Pancreas (tissue), 10 donors: ENCODE measurements around the gene MAPK9. TPM values are rescaled to one million over a fixed set of nuclear protein-coding genes. Genes with fewer than 3 reads are reported as not detected.

ENCODE experiments used
- ATAC-seq, 4 donors: fragments of 200-7000 bp; cut with Tn5 transposase; one replicate each; pipeline versions ENCODE4 v1.8.0 to v1.9.1; 2020; ENCODE audit warnings: mild to moderate bottlenecking in 4 of 4, moderate library complexity in 4 of 4
- DNase-seq, 6 donors: peaks; one replicate each; pipeline ENCODE4 v3.0.0-alpha.2; 2020
- FAIRE-seq: peaks from 2 replicates; lab custom pipeline; 2012; peaks lifted over from hg19 to GRCh38; lab: Jason Lieb, UNC
- H3K27ac ChIP-seq, 4 donors: fragments of 200-600 bp; sonication (generic); 1 replicate in 3 of 4; 2 replicates in 1 of 4; pipeline versions ENCODE4 v1.5.0 to v1.8.0; 2020
- H3K27me3 ChIP-seq, 4 donors: fragments of 200-600 bp; one replicate each; pipeline ENCODE4 v1.8.0; 2021
- H3K36me3 ChIP-seq, 3 donors: fragments of 200-600 bp; sonication (generic) in 1 of 3; one replicate each; pipeline versions ENCODE4 v1.5.0 to v1.8.0; 2020 to 2021
- H3K4me1 ChIP-seq, 3 donors: fragments of 200-600 bp; one replicate each; pipeline ENCODE4 v1.8.0; 2021
- H3K4me3 ChIP-seq, 4 donors: fragments of 200-600 bp; sonication (generic) in 2 of 4; one replicate each; pipeline versions ENCODE4 v1.5.0 to v1.8.0; 2020 to 2021
- H3K9me3 ChIP-seq, 4 donors: fragments of 200-600 bp; one replicate each; pipeline ENCODE4 v1.8.0; 2021
- WGBS, 2 donors: extraction: QIAGEN DNeasy Blood & Tissue Kit; methylation state at CpG; one replicate each; pipeline ENCODE4 v1.1.7; 2013; 5-methylcytosine and 5-hydroxymethylcytosine counted together
- intact Hi-C, 3 donors: fragments of 100-400 bp; cut with DNase I; formaldehyde crosslinking; loops; one replicate each; pipeline versions ENCODE4 v1.11.1 to v1.14.2; 2022
- polyA plus RNA-seq, 2 donors: library from polyadenylated mRNA; stranded (reverse); fragments of 200-250 nt; gene quantifications; one replicate each; pipeline ENCODE4 v1.2.3, GENCODE V29; 2013
- total RNA-seq, 6 donors: library from RNA; stranded (reverse); fragmentation: NEBNext Ultra II Directional in 4 of 6; extraction: Animal tissue kit (Norgen Biotek cat#: 25700) in 4 of 6; gene quantifications; one replicate each; pipeline versions ENCODE4 v1.2.1 to v1.2.4, GENCODE V29; 2021 to 2023
- TF ChIP-seq, protein P1 (sequence below), 4 donors: fragments of 200-600 bp; sonication (generic) in 3 of 4; IDR thresholded peaks; one replicate each; pipeline versions ENCODE4 v1.5.0 to v1.8.0; 2021; ENCODE audit warnings: antibody characterized with exemption in 4 of 4
- donor health status: healthy with polysubstance abuse.
- donor health status: DM: no; HTN: no; CAD: no; lungs with moderate emphysema.
- donor health status: DM: no; HTN: no; CAD: no.
- donor health status: control.
- donor health status: control.
- donor health status: Bipolar disorder and iron deficiency.
- donor health status: DM: yes; HTN: yes; CAD: no.
- donor health status: DM: no; HTN: no; CAD: no.
- donor health status: DM: no; HTN: no; CAD: no.
- donor health status: DM: yes; HTN: yes; CAD: no.

Gene MAPK9
- total and polyA plus RNA-seq, 8 donors, result 10.7 to 40.3 (median 28.9) TPM

DNA sequence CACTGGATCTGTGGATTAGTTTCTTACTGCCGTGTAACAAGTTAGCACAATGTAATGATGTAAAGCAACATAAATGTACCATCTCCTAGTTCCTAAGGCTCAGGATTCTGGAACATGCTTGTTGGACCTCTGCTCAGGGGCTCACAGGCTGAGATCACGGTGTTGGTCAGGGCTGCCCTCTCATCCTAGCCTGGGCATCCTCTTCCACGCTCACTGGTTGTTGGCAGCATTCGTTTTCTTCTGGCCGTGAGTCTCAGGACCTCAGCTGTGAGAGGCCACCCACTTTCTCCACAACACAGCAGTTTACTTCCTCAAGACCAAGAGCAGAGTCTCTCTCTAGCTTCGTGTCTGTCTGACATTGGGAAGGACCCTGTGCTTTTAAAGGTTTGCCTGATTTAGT lies 100.2 kb downstream of the MAPK9 start:
- H3K4me1 ChIP-seq, result no peaks in the 10 kb centered on the region
- H3K9me3 ChIP-seq, result peaks cover 0 to 3% (median 0%) of the 10 kb centered on the region in 4 donors
- no peak overlapping the region for H3K4me3 ChIP-seq
- H3K36me3 ChIP-seq, result no peaks in the 10 kb centered on the region
- TF ChIP-seq, protein P1, sequence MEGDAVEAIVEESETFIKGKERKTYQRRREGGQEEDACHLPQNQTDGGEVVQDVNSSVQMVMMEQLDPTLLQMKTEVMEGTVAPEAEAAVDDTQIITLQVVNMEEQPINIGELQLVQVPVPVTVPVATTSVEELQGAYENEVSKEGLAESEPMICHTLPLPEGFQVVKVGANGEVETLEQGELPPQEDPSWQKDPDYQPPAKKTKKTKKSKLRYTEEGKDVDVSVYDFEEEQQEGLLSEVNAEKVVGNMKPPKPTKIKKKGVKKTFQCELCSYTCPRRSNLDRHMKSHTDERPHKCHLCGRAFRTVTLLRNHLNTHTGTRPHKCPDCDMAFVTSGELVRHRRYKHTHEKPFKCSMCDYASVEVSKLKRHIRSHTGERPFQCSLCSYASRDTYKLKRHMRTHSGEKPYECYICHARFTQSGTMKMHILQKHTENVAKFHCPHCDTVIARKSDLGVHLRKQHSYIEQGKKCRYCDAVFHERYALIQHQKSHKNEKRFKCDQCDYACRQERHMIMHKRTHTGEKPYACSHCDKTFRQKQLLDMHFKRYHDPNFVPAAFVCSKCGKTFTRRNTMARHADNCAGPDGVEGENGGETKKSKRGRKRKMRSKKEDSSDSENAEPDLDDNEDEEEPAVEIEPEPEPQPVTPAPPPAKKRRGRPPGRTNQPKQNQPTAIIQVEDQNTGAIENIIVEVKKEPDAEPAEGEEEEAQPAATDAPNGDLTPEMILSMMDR (IDR thresholded peaks at IDR 0.05), result no peak
- intact Hi-C loops, result no loop called here
- no peak overlapping the region for H3K27ac ChIP-seq
- no peak for DNase-seq
- no peak for FAIRE-seq
- H3K27me3 ChIP-seq, result no peaks in the 10 kb centered on the region
- WGBS, 2 donors, result 52 to 53% methylated on average over 6 of the region's 6 CpGs
- ATAC-seq, result no peak

DNA sequence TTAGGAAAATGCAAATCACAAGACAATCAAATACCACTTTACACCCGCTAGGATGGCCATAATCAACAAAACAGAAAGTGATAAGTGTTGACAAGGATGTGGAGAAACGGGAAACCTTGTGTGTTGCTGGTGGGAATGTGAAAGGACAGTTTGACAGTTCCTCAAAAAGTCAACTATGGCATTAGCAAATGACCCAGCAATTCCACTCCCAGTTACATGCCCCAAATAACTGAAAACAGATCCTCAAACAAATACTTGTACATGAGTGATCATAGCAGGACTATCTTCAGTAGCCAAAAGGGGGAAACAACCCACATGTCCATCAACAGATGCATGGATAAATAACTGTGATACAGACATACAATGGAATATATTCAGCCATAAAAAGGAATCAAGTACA lies 104.1 kb downstream of the MAPK9 start:
- no peaks in the 10 kb centered on the region for H3K36me3 ChIP-seq
- FAIRE-seq (no peak), DNase-seq (no peak), ATAC-seq (no peak)
- TF ChIP-seq, protein P1 (IDR thresholded peaks at IDR 0.05), result no peak
- 74 to 87% methylated on average over 2 of the region's 2 CpGs for WGBS, 2 donors
- no peak overlapping the region for H3K4me3 ChIP-seq
- intact Hi-C loops, result no loop called here
- H3K9me3 ChIP-seq, result peaks cover 0 to 3% (median 0%) of the 10 kb centered on the region in 4 donors
- H3K27ac ChIP-seq, result no peak overlapping the region
- H3K27me3 ChIP-seq, result no peaks in the 10 kb centered on the region
- no peaks in the 10 kb centered on the region for H3K4me1 ChIP-seq

Other genes starting within 250 kb of the MAPK9 start
- gene RNF130, start 220.3 kb downstream of the MAPK9 start, total RNA-seq, result 10 to 100 TPM; 30.4 to 57.8 (median 37.8) TPM
- gene RNF130, start 220.3 kb downstream of the MAPK9 start, polyA plus RNA-seq, result 10 to 100 TPM; 21.4 to 43.7 TPM
- under 1 TPM in 1 of 6 donors, not detected in 5; 0.09 TPM for gene RASGEF1C, start 82.9 kb downstream of the MAPK9 start, total RNA-seq
- under 1 TPM in 1 of 2 donors, not detected in 1; 0.38 TPM for gene RASGEF1C, start 82.9 kb downstream of the MAPK9 start, polyA plus RNA-seq
- gene GFPT2, start 61.3 kb upstream of the MAPK9 start, total RNA-seq, result 10 to 100 TPM in 1 of 6 donors, 1 to 10 TPM in 4, under 1 TPM in 1; 0.83 to 10.6 (median 4.1) TPM
- 1 to 10 TPM; 3.4 to 5.3 TPM for gene GFPT2, start 61.3 kb upstream of the MAPK9 start, polyA plus RNA-seq
- gene CNOT6, start 202.3 kb upstream of the MAPK9 start, total RNA-seq, result 10 to 100 TPM in 1 of 6 donors, 1 to 10 TPM in 5; 3.8 to 14.1 (median 6.4) TPM
- gene CNOT6, start 202.3 kb upstream of the MAPK9 start, polyA plus RNA-seq, result 1 to 10 TPM; 4.3 to 6.1 TPM